A549 (cell line): ENCODE results near the gene CHPF.

ENCODE experiments used
- CBX2 ChIP-seq: fragments of 200-600 bp; sonication (generic); IDR thresholded peaks from 2 replicates; pipeline ENCODE4 v1.6.1; 2016; ENCODE audit warnings: low read depth, mild to moderate bottlenecking, borderline replicate concordance
- CHD4 ChIP-seq: fragments of 200-600 bp; sonication (generic); IDR thresholded peaks from 2 replicates; pipeline ENCODE4 v1.6.1; 2016; ENCODE audit warnings: antibody characterized with exemption, mild to moderate bottlenecking, borderline replicate concordance
- CTCF ChIP-seq: fragments of >200 bp; sonication (Bioruptor Twin); formaldehyde crosslinking; IDR thresholded peaks from 3 replicates; pipeline ENCODE4 v1.5.1; 2016
- EP300 ChIP-seq, 2 experiments: fragments of >200 bp; sonication (Bioruptor Twin); formaldehyde crosslinking; IDR thresholded peaks; 2 replicates in 1 of 2; 3 replicates in 1 of 2; pipeline ENCODE4 v1.6.1; 2016 to 2017
- MAX ChIP-seq: IDR thresholded peaks from 2 replicates; pipeline ENCODE4 v1.6.1; 2012
- MYC ChIP-seq: IDR thresholded peaks from 2 replicates; pipeline ENCODE4 v1.6.1; 2012; ENCODE audit warnings: mild to moderate bottlenecking, inconsistent platforms, low read length, improper control_type of control experiment, borderline replicate concordance
- POLR2A ChIP-seq: IDR thresholded peaks from 2 replicates; pipeline ENCODE4 v1.6.1; 2012; ENCODE audit warnings: mild to moderate bottlenecking, low read length
- RFX5 ChIP-seq: fragments of 450-650 bp; IDR thresholded peaks from 2 replicates; pipeline ENCODE4 v1.7.1; 2014; ENCODE audit warnings: antibody characterized with exemption, mild to moderate bottlenecking, moderate library complexity
- ZFP36 ChIP-seq: fragments of 450-650 bp; IDR thresholded peaks from 2 replicates; pipeline ENCODE4 v1.6.1; 2014; ENCODE audit warnings: borderline replicate concordance; ENCODE audit not compliant: partially characterized antibody
- TF ChIP-seq, protein P1 (sequence below): fragments of 200-600 bp; sonication (generic); IDR thresholded peaks from 2 replicates; pipeline ENCODE4 v1.6.1; 2016; ENCODE audit warnings: antibody characterized with exemption, mild to moderate bottlenecking, moderate library complexity

DNA sequence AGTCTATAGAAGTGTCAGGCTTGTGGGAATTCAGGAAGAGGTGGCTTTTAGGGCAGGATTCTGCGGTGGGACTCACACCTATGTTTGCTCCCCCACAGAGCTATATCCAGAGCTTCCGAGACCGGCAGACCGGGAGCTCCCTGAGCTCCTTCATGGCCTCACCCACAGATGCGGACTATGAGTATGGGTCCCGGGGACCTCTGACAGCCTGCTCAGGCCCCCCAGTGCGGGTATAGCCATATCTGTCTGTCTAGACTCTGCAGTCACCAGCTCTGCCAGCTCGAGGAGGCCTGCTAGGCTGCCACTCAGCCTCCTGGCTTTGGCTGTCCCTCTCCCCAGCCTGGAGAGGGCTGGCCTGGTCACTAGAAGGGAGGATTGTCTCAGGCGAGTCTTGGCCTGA is 6.0 kb upstream of the CHPF start:
- TF ChIP-seq POLR2A (no peak), EP300 (IDR thresholded peaks at IDR 0.05) (no peak), CHD4 (no peak), CBX2 (no peak), MYC (no peak), CTCF (no peak), ZFP36 (no peak), RFX5 (no peak), MAX (no peak)
- TF ChIP-seq, protein P1, sequence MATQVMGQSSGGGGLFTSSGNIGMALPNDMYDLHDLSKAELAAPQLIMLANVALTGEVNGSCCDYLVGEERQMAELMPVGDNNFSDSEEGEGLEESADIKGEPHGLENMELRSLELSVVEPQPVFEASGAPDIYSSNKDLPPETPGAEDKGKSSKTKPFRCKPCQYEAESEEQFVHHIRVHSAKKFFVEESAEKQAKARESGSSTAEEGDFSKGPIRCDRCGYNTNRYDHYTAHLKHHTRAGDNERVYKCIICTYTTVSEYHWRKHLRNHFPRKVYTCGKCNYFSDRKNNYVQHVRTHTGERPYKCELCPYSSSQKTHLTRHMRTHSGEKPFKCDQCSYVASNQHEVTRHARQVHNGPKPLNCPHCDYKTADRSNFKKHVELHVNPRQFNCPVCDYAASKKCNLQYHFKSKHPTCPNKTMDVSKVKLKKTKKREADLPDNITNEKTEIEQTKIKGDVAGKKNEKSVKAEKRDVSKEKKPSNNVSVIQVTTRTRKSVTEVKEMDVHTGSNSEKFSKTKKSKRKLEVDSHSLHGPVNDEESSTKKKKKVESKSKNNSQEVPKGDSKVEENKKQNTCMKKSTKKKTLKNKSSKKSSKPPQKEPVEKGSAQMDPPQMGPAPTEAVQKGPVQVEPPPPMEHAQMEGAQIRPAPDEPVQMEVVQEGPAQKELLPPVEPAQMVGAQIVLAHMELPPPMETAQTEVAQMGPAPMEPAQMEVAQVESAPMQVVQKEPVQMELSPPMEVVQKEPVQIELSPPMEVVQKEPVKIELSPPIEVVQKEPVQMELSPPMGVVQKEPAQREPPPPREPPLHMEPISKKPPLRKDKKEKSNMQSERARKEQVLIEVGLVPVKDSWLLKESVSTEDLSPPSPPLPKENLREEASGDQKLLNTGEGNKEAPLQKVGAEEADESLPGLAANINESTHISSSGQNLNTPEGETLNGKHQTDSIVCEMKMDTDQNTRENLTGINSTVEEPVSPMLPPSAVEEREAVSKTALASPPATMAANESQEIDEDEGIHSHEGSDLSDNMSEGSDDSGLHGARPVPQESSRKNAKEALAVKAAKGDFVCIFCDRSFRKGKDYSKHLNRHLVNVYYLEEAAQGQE = no peak
